Brain pericyte (primary cell): Measurements from ENCODE around the gene RPL36.
"Not testable (repeated sequence)": the region's sequence is repeated elsewhere in the genome, so short reads cannot be mapped to it uniquely, and the experiment has no call there.

ENCODE experiments used
- DNase-seq: peaks from one replicate; pipeline ENCODE4 v3.0.0-alpha.2; 2012; ENCODE audit warnings: low read depth, low spot score

Gene RPL36

DNA sequence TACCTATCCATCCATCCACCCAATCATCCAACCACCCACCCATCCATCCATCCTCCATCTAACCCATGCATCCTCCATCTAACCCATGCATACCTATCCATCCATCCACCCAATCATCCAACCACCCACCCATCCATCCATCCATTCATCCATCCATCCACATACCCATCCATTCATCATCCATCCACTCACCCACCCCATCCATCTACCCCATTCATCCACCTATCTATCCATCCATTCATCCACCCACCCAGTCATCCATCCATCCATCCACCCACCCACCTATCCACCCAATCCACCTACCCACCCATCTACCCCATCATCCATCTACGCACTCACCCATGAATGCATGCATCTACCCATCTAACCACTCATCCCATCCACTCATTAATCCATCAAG, 16.3 kb upstream of the RPL36 start:
- DNase-seq: no peak

- no peak for DNase-seq
Observed at GRCh38 chr19:5674714-5675113, 15.4 kb upstream of the RPL36 start.

DNA sequence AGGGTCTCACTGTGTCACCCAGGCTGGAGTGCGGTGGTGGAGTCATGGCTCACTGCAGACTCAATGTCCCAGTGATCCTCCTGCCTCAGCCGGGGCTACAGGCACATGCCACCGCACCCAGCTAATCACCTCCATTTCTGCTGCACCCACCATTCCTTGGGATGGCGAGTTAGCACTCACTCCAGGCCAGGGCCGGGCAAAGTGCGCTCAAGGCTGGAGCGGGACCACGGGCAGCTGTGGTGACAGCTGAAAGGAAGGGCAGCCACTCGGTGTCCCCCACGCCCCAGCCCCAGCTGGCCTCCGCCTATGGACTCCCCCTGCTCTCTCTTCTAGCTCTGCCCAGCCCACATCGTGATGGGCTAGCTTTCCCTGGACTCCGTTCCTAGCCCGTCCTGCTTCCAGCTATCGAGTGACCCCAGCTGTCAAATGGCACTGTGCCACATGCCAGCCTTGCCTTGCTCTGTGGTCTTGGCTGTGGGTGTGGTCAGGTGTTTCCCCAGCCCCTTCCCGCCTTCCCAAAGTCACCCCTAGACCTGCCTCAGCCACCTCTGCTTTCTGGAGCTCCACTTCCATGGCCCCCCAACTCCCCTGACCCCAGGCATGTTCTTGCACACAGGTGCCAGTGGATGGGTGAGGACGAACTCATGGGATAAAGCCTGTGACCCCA, 13.9 kb upstream of the RPL36 start:
- DNase-seq: no peak

GRCh38 chr19:5676772-5677105, 13.4 kb upstream of the RPL36 start:
- DNase-seq: no peak

GRCh38 chr19:5677136-5677535, 13.0 kb upstream of the RPL36 start:
- no peak for DNase-seq

GRCh38 chr19:5677580-5677979, 12.5 kb upstream of the RPL36 start:
- DNase-seq: no peak

DNA sequence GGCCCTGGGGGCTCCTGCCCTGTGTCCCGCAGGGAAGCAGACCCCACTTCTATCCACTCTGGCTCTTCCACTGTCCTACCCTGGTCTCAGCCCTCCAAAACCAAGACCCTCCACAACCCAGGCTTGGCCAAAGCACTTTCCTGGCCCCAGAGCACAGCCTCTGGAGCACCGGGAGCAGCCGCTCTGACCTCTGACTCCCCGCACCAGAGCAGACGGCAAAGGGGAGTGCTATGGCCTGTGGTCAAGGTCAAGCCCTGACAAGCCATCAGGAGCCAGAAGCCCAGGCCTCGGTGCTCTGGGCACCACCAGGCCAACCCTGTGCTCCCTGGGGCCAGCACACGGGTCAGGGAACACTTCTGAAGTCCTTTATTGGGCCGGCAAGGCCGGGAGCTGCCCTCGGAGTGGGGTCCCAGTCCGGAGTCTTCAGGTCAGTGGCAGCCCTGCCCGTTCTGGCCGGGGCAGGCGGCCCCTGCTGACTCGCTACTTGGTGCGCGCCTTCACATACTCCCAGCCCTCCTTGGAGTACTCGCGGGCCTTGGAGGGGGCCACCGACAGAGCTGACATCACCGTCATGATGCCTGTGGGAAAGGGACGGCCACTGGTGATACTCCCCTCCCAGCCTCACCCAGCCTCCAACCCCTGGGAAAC, 11.9 kb upstream of the RPL36 start:
- DNase-seq: no peak

DNA sequence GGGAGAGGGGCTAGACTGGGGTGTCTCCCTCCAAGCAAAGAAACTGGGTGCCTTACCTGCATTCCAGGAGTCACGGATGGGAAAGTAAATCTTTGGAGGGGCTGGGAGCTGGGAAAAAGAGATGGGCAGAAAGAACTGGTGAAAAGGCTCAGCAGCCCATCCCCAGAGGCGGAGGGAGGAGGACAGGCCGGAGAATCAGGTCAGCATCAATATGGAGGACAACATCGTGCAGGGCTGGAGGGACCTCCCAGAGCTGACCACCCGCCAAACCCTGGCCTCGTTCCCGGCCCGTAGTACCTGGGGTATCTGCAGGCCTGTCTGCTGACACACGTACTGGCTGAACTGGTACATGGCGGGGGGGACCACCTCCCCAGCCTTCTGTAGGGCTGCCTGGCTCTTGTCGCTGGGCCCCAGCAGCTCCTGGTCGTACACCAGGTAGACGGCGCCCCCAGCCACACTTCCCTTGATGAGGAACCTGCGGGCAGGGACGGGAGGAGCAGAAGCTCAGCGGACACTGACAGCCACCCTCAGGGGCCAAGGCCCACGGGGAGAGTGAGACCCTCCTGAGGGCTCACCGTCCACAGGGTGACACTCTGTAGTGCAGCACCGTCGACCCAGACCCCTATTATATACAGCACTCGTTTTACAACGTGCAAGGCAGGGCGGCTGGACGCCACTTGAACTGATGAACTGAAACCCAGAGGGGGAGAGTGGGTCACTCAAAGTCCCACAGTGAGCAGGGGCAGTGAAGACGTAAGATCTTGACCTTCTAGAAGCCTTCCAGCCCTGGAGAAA, 10.6 kb upstream of the RPL36 start:
- no peak for DNase-seq

- no peak for DNase-seq
Observed at GRCh38 chr19:5680084-5680436, 10.0 kb upstream of the RPL36 start.

DNA sequence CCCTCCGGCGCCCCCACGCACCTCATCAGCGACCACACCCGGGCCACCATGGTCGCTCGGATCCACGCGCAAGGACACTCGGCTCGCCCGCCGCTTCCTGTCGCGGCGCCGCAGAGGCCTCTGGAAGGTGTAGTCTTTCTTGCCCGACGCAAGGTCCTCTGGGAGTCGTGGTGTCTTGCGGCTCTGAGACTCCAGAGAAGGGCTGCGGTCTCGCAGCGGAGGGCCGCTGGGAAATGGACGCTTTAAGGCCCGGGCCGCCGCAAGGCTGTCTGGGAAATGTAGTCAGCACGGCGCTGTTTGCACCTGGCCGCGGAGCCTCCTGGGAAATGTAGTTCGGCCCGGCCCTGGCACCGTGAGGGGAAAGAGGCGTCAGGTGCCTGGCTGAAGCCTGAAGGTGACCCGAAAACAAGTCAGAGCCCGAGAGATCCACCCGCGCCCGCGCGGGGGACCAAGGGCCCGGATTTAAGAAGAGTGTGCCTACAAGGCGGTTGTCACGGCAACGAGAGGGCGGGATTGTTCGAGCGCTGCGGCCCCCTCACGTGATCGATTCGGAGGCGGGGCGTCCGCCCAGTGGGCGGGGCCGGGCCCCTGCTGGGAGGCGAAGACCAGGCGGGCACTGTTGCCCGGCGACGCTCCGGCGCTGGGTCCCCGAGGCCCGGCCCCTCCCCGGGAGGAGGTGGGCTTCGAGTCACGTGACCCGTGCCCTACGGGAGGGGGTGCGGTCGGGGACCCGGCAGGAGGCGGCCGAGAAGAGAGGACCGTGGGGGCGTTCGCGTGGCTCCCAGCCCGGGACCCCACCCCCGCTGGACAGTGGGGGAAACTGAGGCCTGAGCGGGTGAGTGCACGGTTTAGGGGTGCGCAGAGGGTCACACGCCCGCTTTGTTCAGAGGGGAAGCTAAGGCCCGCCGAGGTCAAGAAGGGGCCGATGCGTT, 9.4 kb upstream of the RPL36 start, which contains the start of the genes HSD11B1L and MICOS13:
HSD11B1L (plus strand) TSS at position 591 of the 932 bp plus-strand sequence. CDS start 3,806 bp downstream, outside the sequence.
MICOS13 (minus strand) TSS at position 80 of the 932 bp plus-strand sequence; CDS start at position 50, 30 bp downstream.
- peak; percentile 94 for DNase-seq

DNA sequence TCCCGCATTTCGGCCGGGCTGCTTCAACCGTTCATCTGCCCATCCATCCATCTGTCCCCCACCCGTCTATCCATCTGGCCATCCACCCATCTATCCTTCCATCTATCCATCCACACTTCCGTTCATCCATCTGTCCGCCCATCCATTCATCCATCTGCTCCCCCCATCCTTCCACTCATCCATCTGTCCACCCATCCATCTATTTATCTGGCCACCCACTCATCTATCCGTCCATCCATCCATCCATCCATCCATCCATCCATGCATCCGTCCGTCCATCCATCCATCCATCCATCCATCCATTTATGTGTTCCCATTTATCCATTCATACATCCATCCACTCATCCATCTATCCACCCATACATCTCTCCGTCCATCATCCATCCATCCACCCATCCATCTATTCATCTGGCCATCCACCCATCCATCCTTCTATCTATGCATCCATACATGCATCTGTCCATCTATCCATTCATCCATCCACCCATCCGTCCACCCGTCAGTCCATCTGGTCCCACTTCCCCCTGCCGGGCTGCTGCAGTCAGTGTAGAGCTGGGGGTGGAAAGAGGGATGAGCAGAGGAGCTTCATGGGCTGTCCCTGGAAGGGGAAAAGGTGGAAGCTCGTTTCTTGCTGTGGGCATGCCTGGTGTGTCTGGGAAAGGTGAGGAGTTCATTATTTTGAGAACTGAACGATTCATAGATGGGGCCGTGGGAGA, 8.5 kb upstream of the RPL36 start:
- no peak for DNase-seq

GRCh38 chr19:5682107-5682482, 8.0 kb upstream of the RPL36 start:
- DNase-seq: no peak

DNA sequence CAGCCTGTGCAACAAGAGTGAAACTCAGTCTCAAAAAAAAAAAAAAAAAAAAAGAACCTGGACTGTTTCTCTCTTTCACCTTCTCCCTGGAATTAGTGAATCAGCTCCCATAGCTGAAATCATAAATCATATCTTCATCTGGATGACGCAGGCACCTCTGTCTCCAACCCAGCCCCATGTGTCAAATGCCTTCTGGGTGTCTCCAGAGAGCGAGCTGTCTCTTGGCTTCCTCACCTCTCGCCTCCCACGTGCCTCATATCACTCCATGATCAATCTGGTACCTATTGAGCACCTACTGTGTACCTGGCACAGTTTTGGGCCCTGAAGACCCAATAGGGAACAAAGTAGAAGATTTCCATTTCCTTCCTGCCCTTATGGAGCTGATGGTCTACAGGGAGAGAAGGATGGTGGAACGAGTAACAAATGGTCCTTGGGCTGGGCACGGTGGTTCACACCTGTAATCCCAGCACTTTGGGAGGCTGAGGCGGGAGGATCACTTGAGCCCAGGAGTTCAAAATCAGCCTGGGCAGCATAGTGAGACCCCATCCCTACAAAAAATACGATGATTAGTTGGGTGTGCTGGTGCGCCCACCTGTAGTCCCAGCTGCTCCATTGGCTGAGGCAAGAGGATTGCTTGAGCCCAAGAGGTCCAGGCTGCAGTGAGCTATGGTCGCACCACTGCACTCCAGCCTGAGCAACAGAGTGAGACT, 6.8 kb upstream of the RPL36 start:
- no peak for DNase-seq

- no peak for DNase-seq
Observed at GRCh38 chr19:5684694-5685430, 5.2 kb upstream of the RPL36 start.

DNA sequence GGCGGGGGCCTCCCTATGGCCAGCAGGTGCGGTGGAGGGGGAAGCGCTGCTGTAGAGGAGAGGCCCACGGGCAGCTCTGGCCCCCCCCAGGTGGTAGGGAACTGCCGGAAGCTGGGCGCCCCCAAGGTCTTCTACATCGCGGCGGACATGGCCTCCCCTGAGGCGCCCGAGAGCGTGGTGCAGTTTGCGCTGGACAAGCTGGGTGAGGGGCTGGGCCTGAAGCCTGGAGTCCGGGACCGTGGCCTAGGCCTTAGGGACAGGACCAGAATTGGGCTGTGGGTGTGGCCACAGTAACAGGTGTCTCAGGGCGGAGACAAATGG, 3.8 kb upstream of the RPL36 start:
- no peak for DNase-seq

DNA sequence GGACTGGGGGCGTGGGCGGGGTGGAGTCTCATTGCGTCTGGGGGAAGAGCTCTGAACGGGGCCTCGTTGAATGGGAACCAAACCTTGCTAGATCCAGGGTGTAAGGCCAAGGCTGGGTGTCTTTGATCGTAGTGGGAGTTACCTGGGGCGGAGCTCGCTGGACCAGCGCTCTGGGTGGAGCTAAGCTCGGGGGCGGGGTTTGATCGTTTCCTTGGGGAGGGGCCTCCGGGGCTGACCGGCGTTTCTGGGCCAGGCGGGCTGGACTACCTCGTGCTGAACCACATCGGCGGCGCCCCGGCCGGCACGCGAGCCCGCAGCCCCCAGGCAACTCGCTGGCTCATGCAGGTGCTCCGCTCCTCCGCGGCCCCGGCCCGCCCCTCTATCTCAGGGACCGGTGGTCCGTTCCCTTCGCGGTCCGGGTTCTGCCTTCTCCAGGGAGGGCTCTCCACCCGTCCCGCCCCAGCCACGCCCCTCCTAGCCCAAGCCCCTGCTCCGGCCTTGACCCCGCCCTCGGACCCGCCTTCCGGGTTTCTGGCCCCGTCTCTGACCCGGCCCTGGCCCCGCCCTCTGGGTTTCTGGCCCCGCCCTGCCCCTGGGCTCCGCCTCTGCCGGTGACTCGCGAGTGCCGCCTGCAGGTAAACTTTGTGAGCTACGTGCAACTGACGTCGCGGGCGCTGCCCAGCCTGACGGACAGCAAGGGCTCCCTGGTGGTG, 3.3 kb upstream of the RPL36 start:
- DNase-seq: peak; percentile 65

DNA sequence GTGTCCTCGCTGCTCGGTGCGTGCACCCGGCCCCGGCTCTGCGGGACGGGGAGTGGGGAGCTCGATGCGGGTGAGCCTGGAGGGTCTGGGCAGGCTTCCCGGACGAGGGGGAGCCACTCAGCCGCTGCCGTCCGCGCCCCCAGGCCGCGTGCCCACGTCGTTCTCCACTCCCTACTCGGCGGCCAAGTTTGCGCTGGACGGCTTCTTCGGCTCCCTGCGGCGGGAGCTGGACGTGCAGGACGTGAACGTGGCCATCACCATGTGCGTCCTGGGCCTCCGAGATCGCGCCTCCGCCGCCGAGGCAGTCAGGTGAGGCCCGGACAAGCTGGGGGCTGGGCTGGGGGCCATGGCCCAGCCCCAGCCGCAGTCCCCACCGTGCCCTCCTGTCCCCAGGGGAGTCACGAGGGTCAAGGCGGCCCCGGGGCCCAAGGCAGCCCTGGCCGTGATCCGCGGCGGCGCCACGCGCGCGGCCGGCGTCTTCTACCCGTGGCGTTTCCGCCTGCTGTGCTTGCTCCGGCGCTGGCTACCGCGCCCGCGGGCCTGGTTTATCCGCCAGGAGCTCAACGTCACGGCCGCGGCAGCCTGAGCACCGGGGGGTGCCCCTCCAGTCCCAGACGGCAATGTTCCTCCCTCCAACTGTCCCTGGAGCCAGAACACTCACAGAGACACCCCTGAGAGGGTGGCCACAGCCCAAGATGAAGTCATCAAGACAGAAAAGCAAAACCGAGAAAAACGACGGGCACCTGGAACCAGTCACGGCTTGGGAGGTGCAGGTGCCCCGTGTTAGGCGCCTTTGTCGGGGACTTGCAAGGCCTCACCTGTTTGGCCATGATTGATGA, 2.5 kb upstream of the RPL36 start:
- no peak for DNase-seq

DNA sequence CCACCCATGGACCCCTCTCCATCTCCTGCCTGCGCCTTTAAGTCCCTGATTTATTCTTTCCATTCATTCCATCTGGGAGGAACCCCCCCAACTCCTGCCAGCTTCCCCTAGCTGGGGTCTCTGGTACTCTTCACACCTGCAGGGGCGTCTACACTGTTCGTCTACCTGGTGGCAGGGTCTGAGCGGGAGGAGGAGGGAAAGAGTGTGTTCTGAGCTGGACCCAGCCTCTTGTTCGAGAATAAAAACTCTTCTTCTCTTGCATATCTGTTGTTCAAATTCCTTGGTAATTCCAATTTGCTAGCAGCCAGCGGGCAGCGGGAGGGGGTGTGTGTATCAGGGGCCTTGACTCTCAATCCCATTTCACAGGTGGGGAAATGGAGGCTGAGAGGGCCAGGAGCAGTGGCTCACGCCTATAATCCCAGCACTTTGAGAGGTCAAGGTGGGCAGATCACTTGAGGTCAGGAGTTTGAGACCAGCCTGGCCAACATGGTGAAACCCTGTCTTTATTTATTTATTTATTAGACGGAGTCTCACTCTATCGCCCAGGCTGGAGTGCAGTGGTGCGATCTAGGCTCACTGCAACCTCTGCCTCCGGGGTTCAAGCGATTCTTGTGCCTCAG, 1.7 kb upstream of the RPL36 start:
- not testable (repeated sequence) for DNase-seq
